OCI-M2 (cell line): ENCODE measurements around the gene CCR6.

Experiments
- DNase-seq: peaks from one replicate; lab custom pipeline; 2025; ENCODE audit not compliant: unreplicated experiment; lab: John Stamatoyannopoulos, UW

CCR6 gene

GRCh38 chr6:167119670-167120582 is 3.0 kb upstream of the CCR6 start:
- no peak for DNase-seq

- DNase-seq = no peak
Measured at GRCh38 chr6:167120583-167120903, 2.4 kb upstream of the CCR6 start.

GRCh38 chr6:167121335-167121841 is 1.5 kb upstream of the CCR6 start:
- DNase-seq = no peak

GRCh38 chr6:167122041-167122826 is 662 bp upstream of the CCR6 start:
- no peak for DNase-seq

GRCh38 chr6:167124753-167125152 is 1.9 kb downstream of the CCR6 start:
- no peak for DNase-seq

GRCh38 chr6:167125410-167125809 is 2.5 kb downstream of the CCR6 start:
- DNase-seq = no peak

GRCh38 chr6:167125855-167126349 is 3.0 kb downstream of the CCR6 start:
- no peak for DNase-seq

GRCh38 chr6:167127785-167128531 is 5.1 kb downstream of the CCR6 start:
- DNase-seq = no peak

- DNase-seq = no peak
Measured at GRCh38 chr6:167129159-167129558, 6.3 kb downstream of the CCR6 start.

GRCh38 chr6:167129562-167129961 is 6.7 kb downstream of the CCR6 start:
- no peak for DNase-seq

- DNase-seq = no peak
Measured at GRCh38 chr6:167130008-167130677, 7.2 kb downstream of the CCR6 start.

GRCh38 chr6:167130712-167131684 is 8.1 kb downstream of the CCR6 start:
- DNase-seq = no peak

- no peak for DNase-seq
Measured at GRCh38 chr6:167134448-167135328, 11.8 kb downstream of the CCR6 start.

- DNase-seq = no peak
Measured at GRCh38 chr6:167136376-167136775, 13.5 kb downstream of the CCR6 start.

GRCh38 chr6:167137081-167137480 is 14.2 kb downstream of the CCR6 start:
- no peak for DNase-seq

GRCh38 chr6:167137881-167138280 is 15.0 kb downstream of the CCR6 start:
- DNase-seq = no peak

GRCh38 chr6:167139761-167140160 is 16.9 kb downstream of the CCR6 start:
- no peak for DNase-seq
